ENCODE data around the gene ACYP1. TPM values are rescaled to one million over a fixed set of nuclear protein-coding genes. Genes with fewer than 3 reads are reported as not detected.

ACYP1 gene
- total RNA-seq (2022; extraction: Qiagen RNA extraction): 23.7 to 30.3 TPM (median 25.5 TPM) in 5 replicates

DNA sequence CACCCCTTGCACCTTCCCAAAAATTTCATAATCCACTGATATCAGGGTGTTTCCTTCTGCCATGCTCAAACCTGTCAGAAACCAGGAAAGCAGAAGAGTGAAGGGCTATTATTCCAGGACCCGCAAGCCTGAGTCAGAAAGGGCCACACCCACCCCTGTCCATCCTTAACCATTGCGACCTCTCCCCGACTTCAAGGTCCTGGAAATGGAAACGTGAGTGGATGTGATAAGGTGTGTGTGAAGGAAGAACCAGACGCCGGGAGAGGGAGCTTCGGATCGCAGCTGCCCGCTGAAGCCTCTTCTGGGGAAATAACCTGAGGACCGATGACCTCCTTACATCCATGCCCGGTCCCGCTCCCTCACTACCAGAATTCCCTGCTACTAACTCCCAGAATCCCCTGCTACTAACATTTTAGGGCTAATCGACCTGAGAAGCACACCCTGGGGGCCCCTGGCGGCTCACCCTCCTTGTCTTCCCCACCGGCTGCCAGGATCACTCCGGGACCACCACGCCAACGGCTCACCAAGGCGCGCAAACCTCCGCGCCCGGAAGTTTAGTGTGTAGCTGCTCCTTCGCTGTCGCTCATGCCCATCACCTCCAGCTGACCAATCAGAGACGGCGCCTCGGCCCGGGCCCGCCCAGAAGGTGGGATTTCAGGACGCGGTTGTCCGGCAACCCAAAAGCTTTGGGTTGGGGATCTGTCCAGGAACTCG lies at the start of gene ACYP1:
Gene ACYP1 (minus strand): TSS at position 534 of the 714 bp plus-strand sequence. CDS start 471 bp downstream, at position 63.

DNA sequence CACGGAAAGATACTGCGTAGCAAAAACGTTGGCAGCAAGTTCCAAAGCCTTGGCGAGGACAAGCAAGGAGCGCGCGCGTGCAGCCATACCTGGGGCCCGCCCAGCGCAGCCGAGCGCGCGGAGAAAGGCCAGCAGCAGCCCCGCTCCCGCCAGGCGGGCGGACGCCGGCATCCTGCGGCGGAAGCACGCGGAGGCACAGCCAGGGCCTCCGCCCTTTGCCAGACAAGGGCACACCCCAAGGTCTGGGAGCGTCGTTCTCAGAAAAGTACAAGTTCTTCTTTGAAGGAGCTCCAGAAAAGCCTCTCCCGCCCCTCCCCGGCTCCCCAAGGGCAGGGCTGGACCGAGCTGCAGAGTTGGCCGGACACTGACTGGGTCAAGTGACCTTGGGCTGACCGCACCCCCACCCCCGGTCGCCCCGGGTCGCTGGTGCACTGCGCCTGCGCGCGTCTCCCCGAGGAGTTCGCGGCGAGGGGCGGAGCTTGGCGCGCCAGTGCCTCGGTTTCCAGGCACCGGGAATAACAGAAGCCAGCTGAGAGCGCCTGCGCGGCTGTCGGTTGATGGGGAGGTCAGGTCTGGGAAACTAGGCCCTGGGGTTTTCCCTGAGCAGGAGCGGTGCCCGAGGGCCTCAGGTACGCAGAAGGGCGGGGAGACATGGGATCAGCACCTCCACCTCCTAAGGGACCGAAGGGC lies 5.4 kb upstream of the ACYP1 start, which contains the start of gene ZC2HC1C:
Gene ZC2HC1C (plus strand): TSS at position 521 of the 690 bp plus-strand sequence. CDS start 933 bp downstream, outside the sequence.

DNA sequence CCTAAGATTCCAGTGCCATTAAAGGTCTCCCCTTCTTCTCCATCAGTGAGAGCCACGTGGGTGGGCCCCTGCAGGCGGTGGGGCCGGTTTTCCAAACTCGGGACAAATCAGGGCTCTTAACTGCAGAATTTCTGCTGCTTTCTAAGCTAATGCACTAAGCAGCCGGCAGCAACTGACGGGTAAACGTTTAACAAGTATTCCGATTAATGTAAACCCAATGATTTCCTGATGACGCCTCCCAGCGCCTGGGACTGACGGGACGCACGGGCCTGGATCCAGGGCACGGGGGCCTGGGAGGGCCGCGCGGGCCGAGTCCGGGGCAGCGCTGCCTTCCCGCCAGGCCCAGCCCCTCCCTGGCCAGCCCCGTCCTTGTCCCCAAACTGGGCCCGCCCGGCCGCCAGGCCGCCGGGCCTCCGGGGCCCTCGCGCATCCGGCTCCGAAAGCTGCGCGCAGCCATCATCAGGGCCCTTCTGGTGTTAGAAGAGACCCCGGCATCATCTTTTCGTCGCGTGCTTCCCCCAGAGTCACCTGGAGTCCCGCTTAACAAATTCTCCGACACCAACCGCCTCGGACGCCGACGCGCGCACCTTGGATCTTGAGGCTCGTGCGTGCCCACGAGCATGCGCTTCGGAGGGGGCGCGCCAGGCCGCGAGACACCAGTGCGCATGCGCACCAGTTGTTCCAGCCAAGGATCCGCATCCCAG lies 12.8 kb downstream of the ACYP1 start, which contains the start of gene MLH3:
Gene MLH3 (minus strand): TSS at position 616 of the 704 bp plus-strand sequence. CDS start 1,812 bp downstream, outside the sequence.

Other genes with a start within 250 kb of the ACYP1 start
- gene PROX2, start 187.9 kb downstream of the ACYP1 start, total RNA-seq (2022; extraction: Qiagen RNA extraction): not detected in 5 replicates
- gene DLST, start 182.1 kb downstream of the ACYP1 start, total RNA-seq (2022; extraction: Qiagen RNA extraction): 96.3 to 116 TPM (median 100 TPM) in 5 replicates
- gene RPS6KL1, start 140.8 kb downstream of the ACYP1 start, total RNA-seq (2022; extraction: Qiagen RNA extraction): 0.21 to 0.67 TPM (median 0.45 TPM) in 5 replicates
- gene PGF, start 108.4 kb downstream of the ACYP1 start, total RNA-seq (2022; extraction: Qiagen RNA extraction): 3.9 to 5.7 TPM (median 4.5 TPM) in 5 replicates
- 74.2 to 82.7 TPM (median 77.2 TPM) in 5 replicates for gene EIF2B2, start 61.1 kb downstream of the ACYP1 start, total RNA-seq (2022; extraction: Qiagen RNA extraction)
- gene MLH3, start 12.6 kb downstream of the ACYP1 start, total RNA-seq (2022; extraction: Qiagen RNA extraction): 17.5 to 21.9 TPM (median 21.0 TPM) in 5 replicates
- gene ZC2HC1C, start 5.6 kb upstream of the ACYP1 start, total RNA-seq (2022; extraction: Qiagen RNA extraction): 4.5 to 5.6 TPM (median 4.7 TPM) in 5 replicates
- gene NEK9, start 63.0 kb upstream of the ACYP1 start, total RNA-seq (2022; extraction: Qiagen RNA extraction): 32.2 to 37.4 TPM (median 35.8 TPM) in 5 replicates
- 263 to 304 TPM (median 272 TPM) in 5 replicates for gene TMED10, start 112.6 kb upstream of the ACYP1 start, total RNA-seq (2022; extraction: Qiagen RNA extraction)
- 8.9 to 13.2 TPM (median 9.6 TPM) in 5 replicates for gene FOS, start 214.8 kb upstream of the ACYP1 start, total RNA-seq (2022; extraction: Qiagen RNA extraction)